ENCODE measurements around the gene CD93. TPM values are rescaled to one million over a fixed set of nuclear protein-coding genes. Genes with fewer than 3 reads are reported as not detected.

Gene CD93
- total RNA-seq, 2 donors from 2014 or later = 14.2 to 19.2 TPM

- 0 to 2% methylated on average over 13 to 39 of the region's 48 CpGs for WGBS, 2 donors
- ATAC-seq = peak; percentile 16
- Histone ChIP-seq H3K27me3 (peaks cover 0 to 23% of the 10 kb centered on the region in 2 donors), H3K36me3 (replicated peaks in 1 of 2; ENCODE audit: insufficient read depth in 1 of 2, low read depth in 2 of 2) (no peaks in the 10 kb centered on the region), H3K4me1 (peaks cover 36% of the 10 kb centered on the region), H3K27ac (peak overlapping the region in 2 of 4 donors; percentile 63 to 67), H3K9me3 (no peaks in the 10 kb centered on the region), H3K4me3 (no peak overlapping the region)
- DNase-seq = peak; percentile 15 to 39 (median 30)
- TF ChIP-seq POLR2A (IDR thresholded peaks at IDR 0.05) = no peak
- no peak for TF ChIP-seq CTCF (IDR thresholded peaks at IDR 0.05)
- intact Hi-C loops (cut with DNase I) = no loop called here
Observed at GRCh38 chr20:23050076-23050838, 35.9 kb downstream of the CD93 start.

GRCh38 chr20:23049201-23050075, 36.7 kb downstream of the CD93 start, which contains the start of gene THBD:
Gene THBD, minus strand, starts transcription at chr20:23049672. Its CDS starts 168 bp downstream, at chr20:23049504.
- Histone ChIP-seq H3K4me1 (peaks cover 36% of the 10 kb centered on the region), H3K4me3 (no peak within 1 kb of the TSS), H3K27ac (peak within 1 kb of the TSS in 3 of 4 donors; percentile 52 to 67 (median 63)), H3K9me3 (no peaks in the 10 kb centered on the region), H3K36me3 (replicated peaks in 1 of 2; ENCODE audit: insufficient read depth in 1 of 2, low read depth in 2 of 2) (no peaks in the 10 kb centered on the region), H3K27me3 (peaks cover 0 to 23% of the 10 kb centered on the region in 2 donors)
- WGBS, 2 donors = 0 to 1% methylated on average over 24 to 77 of the region's 79 CpGs
- peak in 2 of 3 donors; percentile 66 to 74 for TF ChIP-seq POLR2A (IDR thresholded peaks at IDR 0.05)
- TF ChIP-seq CTCF (IDR thresholded peaks at IDR 0.05) = no peak
- intact Hi-C loops (cut with DNase I) = no loop called here
- DNase-seq (peak; percentile 22 to 67 (median 48)), ATAC-seq (peak; percentile 47)

- Histone ChIP-seq H3K27ac (peak overlapping the region in 3 of 4 donors; percentile 52 to 67 (median 63)), H3K27me3 (peaks cover 0 to 23% of the 10 kb centered on the region in 2 donors), H3K36me3 (replicated peaks in 1 of 2; ENCODE audit: insufficient read depth in 1 of 2, low read depth in 2 of 2) (no peaks in the 10 kb centered on the region), H3K4me3 (no peak overlapping the region), H3K9me3 (no peaks in the 10 kb centered on the region), H3K4me1 (peaks cover 36% of the 10 kb centered on the region)
- 3 to 26% methylated on average over 8 to 91 of the region's 92 CpGs for WGBS, 2 donors
- peak in 6 of 7 experiments; percentile 25 to 37 (median 30) for TF ChIP-seq CTCF (IDR thresholded peaks at IDR 0.05)
- TF ChIP-seq POLR2A (IDR thresholded peaks at IDR 0.05) = no peak
- intact Hi-C loops (cut with DNase I) = no loop called here
- peak; percentile 27 for ATAC-seq
- DNase-seq = peak; percentile 27 to 57 (median 47)
Observed at GRCh38 chr20:23048283-23049200, 37.6 kb downstream of the CD93 start.

- no peaks in the 10 kb centered on the region for H3K36me3 ChIP-seq (replicated peaks in 1 of 2; ENCODE audit: insufficient read depth in 1 of 2, low read depth in 2 of 2)
- peaks cover 36% of the 10 kb centered on the region for H3K4me1 ChIP-seq
- no peaks in the 10 kb centered on the region for H3K9me3 ChIP-seq
- peaks cover 0 to 23% of the 10 kb centered on the region in 2 donors for H3K27me3 ChIP-seq
- no peak overlapping the region for H3K4me3 ChIP-seq
- DNase-seq (peak in 2 of 4 donors; percentile 12 to 24), ATAC-seq (no peak)
- WGBS, 2 donors = 15 to 16% methylated on average over 28 to 41 of the region's 47 CpGs
- no peak overlapping the region for H3K27ac ChIP-seq
- TF ChIP-seq CTCF (IDR thresholded peaks at IDR 0.05) (no peak), POLR2A (IDR thresholded peaks at IDR 0.05) (no peak)
- intact Hi-C loops (cut with DNase I) = no loop called here
Observed at GRCh38 chr20:23047738-23048214, 38.3 kb downstream of the CD93 start.
